Measurements from ENCODE around the gene ELOVL5. TPM values are rescaled to one million over a fixed set of nuclear protein-coding genes. Genes with fewer than 3 reads are reported as not detected.
"Not testable (repeated sequence)": the region's sequence is repeated elsewhere in the genome, so short reads cannot be mapped to it uniquely, and the experiment has no call there.

ELOVL5 gene
- total RNA-seq, 2 donors from 2014 or later, result 52.2 to 54.0 TPM

GRCh38 chr6:53312355-53312754 lies 36.4 kb downstream of the ELOVL5 start:
- DNase-seq (ENCODE audit: low spot score), result no peak
- intact Hi-C loops (cut with DNase I), result no loop called here

GRCh38 chr6:53311586-53311935 lies 37.2 kb downstream of the ELOVL5 start:
- intact Hi-C loops (cut with DNase I), result no loop called here
- DNase-seq (ENCODE audit: low spot score), result no peak

GRCh38 chr6:53310771-53311585 lies 37.8 kb downstream of the ELOVL5 start:
- DNase-seq (ENCODE audit: low spot score), result no peak
- intact Hi-C loops (cut with DNase I), result no loop called here

- DNase-seq (ENCODE audit: low spot score), result no peak
- intact Hi-C loops (cut with DNase I), result no loop called here
Observed at GRCh38 chr6:53309901-53310300, 38.8 kb downstream of the ELOVL5 start.

- intact Hi-C loops (cut with DNase I), result no loop called here
- DNase-seq (ENCODE audit: low spot score), result peak; percentile 68
Observed at GRCh38 chr6:53309059-53309900, 39.5 kb downstream of the ELOVL5 start.

GRCh38 chr6:53306819-53307347 lies 41.9 kb downstream of the ELOVL5 start:
- intact Hi-C loops (cut with DNase I), result no loop called here

GRCh38 chr6:53306217-53306616 lies 42.5 kb downstream of the ELOVL5 start:
- intact Hi-C loops (cut with DNase I); DNase-seq (ENCODE audit: low spot score): not testable (repeated sequence)

More at GRCh38 chr6:53306819-53307347, 41.9 kb downstream of the ELOVL5 start:
- no peak for DNase-seq (ENCODE audit: low spot score)

GRCh38 chr6:53305506-53306005 lies 43.2 kb downstream of the ELOVL5 start:
- intact Hi-C loops (cut with DNase I); DNase-seq (ENCODE audit: low spot score): not testable (repeated sequence)

GRCh38 chr6:53304953-53305352 lies 43.8 kb downstream of the ELOVL5 start:
- intact Hi-C loops (cut with DNase I); DNase-seq (ENCODE audit: low spot score): not testable (repeated sequence)

GRCh38 chr6:53302678-53303360 lies 45.9 kb downstream of the ELOVL5 start:
- no peak for DNase-seq (ENCODE audit: low spot score)
- intact Hi-C loops (cut with DNase I), result no loop called here

GRCh38 chr6:53301801-53302537 lies 46.8 kb downstream of the ELOVL5 start:
- DNase-seq (ENCODE audit: low spot score), result no peak
- intact Hi-C loops (cut with DNase I), result no loop called here

- DNase-seq (ENCODE audit: low spot score), result no peak
- intact Hi-C loops (cut with DNase I), result no loop called here
Observed at GRCh38 chr6:53300656-53301551, 47.8 kb downstream of the ELOVL5 start.

GRCh38 chr6:53299331-53300005 lies 49.3 kb downstream of the ELOVL5 start:
- intact Hi-C loops (cut with DNase I), result no loop called here

GRCh38 chr6:53297004-53297403 lies 51.7 kb downstream of the ELOVL5 start:
- no peak for DNase-seq (ENCODE audit: low spot score)
- intact Hi-C loops (cut with DNase I), result no loop called here

More at GRCh38 chr6:53299331-53300005, 49.3 kb downstream of the ELOVL5 start:
- no peak for DNase-seq (ENCODE audit: low spot score)

- DNase-seq (ENCODE audit: low spot score), result no peak
- intact Hi-C loops (cut with DNase I), result no loop called here
Observed at GRCh38 chr6:53295176-53295575, 53.6 kb downstream of the ELOVL5 start.

- intact Hi-C loops (cut with DNase I), result no loop called here
- DNase-seq (ENCODE audit: low spot score), result no peak
Observed at GRCh38 chr6:53294611-53295010, 54.1 kb downstream of the ELOVL5 start.

- intact Hi-C loops (cut with DNase I), result no loop called here
- no peak for DNase-seq (ENCODE audit: low spot score)
Observed at GRCh38 chr6:53294095-53294494, 54.7 kb downstream of the ELOVL5 start.

Data from posterior vena cava (tissue), 2 donors.